Peyer's patch (tissue), 4 donors: Measurements from ENCODE around the gene PIKFYVE.

Experiments
- POLR2A ChIP-seq, 2 donors: fragments of 450-650 bp; IDR thresholded peaks; one replicate each; pipeline ENCODE4 v1.5.1; 2017; ENCODE audit warnings: antibody characterized with exemption in 2 of 2, mild to moderate bottlenecking in 2 of 2, moderate library complexity in 2 of 2
- TF ChIP-seq, protein P1 (sequence below), 6 experiments: fragments of 450-650 bp in 4 of 6; fragments of 200-600 bp in 2 of 6; sonication (generic) in 1 of 6; IDR thresholded peaks; one replicate each; pipeline ENCODE4 v1.5.1; 2017 to 2019; ENCODE audit warnings: antibody characterized with exemption in 6 of 6, mild to moderate bottlenecking in 3 of 6, moderate library complexity in 1 of 6

DNA sequence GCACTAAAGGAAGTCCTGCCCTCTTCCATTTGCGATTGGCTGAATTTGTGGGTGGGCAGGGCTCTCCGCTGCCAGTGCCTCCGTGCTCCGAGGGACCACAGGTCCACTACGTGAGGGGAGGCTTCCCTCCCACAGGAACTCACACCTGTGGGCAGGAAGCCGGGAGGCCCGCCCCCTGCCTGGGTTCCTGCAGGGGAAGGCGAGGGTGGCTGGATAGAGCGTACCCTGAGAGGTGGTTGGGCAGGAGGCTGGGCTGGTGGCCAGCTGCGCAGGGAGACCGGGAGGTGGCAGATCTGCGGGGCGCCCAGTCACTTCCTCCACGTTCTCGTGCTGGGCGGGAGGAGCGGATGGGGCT is 93.6 kb downstream of the PIKFYVE start:
- TF ChIP-seq, protein P1, sequence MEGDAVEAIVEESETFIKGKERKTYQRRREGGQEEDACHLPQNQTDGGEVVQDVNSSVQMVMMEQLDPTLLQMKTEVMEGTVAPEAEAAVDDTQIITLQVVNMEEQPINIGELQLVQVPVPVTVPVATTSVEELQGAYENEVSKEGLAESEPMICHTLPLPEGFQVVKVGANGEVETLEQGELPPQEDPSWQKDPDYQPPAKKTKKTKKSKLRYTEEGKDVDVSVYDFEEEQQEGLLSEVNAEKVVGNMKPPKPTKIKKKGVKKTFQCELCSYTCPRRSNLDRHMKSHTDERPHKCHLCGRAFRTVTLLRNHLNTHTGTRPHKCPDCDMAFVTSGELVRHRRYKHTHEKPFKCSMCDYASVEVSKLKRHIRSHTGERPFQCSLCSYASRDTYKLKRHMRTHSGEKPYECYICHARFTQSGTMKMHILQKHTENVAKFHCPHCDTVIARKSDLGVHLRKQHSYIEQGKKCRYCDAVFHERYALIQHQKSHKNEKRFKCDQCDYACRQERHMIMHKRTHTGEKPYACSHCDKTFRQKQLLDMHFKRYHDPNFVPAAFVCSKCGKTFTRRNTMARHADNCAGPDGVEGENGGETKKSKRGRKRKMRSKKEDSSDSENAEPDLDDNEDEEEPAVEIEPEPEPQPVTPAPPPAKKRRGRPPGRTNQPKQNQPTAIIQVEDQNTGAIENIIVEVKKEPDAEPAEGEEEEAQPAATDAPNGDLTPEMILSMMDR (IDR thresholded peaks at IDR 0.05): no peak
- TF ChIP-seq POLR2A (IDR thresholded peaks at IDR 0.05): no peak
